ENCODE data around the gene ARPC1B. TPM values are rescaled to one million over a fixed set of nuclear protein-coding genes. Genes with fewer than 3 reads are reported as not detected.

Gene ARPC1B
- total and polyA plus RNA-seq, 8 donors: 14.4 to 70.4 (median 41.2) TPM

DNA sequence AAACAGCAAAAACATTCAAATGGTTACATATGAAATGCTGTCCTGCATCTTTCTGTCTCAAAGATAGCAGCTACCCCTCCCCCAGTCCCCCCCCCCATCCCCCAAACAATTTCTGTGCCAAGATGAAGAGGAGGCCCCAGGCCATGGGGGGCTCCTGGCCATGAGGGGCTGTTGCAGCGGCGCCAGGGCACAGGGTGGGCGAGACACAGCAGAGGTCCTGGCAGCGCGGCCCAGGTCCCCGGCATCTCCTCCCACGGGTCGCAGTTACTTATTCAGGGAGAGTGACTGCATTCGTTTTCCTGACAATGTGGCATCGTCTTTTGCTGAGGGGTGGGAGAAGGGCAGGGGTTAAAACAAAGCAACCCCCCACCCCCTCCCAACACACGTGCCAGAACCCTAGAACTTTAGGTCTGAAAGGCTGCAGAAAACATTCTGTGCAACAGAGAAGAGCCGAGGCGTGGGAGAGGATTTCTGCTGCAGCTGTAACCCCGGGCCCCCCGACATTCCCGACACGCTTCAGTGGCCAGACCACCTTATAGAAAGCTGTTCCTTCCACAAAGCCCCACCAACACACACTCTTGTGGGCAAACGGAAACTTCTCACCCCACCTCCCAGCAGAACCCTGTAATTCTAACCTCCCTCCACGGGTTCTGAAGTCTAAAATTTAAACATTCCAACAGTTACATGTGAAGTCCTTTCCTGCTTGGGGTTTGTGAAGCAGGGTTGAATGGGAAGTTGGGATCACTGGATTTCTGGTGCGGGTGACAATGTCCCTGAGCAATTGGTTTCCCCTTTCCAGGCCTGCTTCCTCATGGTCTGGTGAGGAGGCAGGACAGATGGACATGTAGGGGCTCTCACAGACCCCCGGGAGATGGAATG lies 22.1 kb downstream of the ARPC1B start:
- TF ChIP-seq, protein P1, sequence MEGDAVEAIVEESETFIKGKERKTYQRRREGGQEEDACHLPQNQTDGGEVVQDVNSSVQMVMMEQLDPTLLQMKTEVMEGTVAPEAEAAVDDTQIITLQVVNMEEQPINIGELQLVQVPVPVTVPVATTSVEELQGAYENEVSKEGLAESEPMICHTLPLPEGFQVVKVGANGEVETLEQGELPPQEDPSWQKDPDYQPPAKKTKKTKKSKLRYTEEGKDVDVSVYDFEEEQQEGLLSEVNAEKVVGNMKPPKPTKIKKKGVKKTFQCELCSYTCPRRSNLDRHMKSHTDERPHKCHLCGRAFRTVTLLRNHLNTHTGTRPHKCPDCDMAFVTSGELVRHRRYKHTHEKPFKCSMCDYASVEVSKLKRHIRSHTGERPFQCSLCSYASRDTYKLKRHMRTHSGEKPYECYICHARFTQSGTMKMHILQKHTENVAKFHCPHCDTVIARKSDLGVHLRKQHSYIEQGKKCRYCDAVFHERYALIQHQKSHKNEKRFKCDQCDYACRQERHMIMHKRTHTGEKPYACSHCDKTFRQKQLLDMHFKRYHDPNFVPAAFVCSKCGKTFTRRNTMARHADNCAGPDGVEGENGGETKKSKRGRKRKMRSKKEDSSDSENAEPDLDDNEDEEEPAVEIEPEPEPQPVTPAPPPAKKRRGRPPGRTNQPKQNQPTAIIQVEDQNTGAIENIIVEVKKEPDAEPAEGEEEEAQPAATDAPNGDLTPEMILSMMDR (IDR thresholded peaks at IDR 0.05): no peak
- ATAC-seq: no peak
- H3K27ac ChIP-seq: no peak overlapping the region
- intact Hi-C loops (cut with DNase I): no loop called here
- FAIRE-seq: no peak
- H3K4me3 ChIP-seq: no peak overlapping the region
- no peaks in the 10 kb centered on the region for H3K9me3 ChIP-seq
- peaks cover 0 to 39% (median 0%) of the 10 kb centered on the region in 3 donors for H3K36me3 ChIP-seq
- H3K27me3 ChIP-seq: no peaks in the 10 kb centered on the region
- no peak for DNase-seq
- H3K4me1 ChIP-seq: peaks cover 0 to 6% (median 4%) of the 10 kb centered on the region in 3 donors
- 85 to 88% methylated on average over 21 of the region's 21 CpGs for WGBS, 2 donors

DNA sequence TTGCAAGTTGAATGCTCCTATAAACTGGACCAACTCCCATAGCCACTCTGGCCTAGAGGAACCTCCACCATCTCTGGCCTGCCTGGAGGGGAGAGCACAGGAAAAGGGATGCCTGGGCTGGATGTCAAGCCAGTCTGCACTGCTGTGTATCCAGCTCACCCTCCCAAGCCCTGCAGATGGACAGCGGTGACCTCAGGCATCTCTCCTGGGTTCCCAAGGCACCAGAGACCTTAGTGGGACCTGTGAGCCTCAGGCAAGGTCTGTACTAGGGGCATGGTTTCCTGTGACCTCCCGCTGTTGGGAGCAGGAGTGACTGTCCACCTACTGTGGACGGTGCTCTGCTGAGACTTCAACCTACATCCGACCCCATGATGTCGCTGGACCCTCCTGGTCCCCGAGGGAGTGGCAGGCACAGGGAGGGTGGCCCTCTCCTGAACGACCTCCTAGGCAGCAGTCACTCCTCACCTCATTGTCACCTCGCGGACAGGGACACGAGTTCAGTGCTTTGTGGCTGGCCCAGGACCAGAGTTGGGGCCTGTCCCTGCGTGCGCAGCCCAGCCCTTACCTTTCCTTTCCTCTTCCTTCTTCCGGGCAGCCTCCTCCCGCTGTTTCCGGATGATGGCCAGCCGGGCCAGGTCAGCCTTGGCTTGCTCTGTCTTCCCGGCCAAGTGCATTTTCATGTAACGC lies 22.9 kb downstream of the ARPC1B start:
- DNase-seq (no peak), ATAC-seq (no peak), FAIRE-seq (no peak)
- Histone ChIP-seq H3K27ac (no peak overlapping the region), H3K4me3 (no peak overlapping the region), H3K9me3 (no peaks in the 10 kb centered on the region), H3K4me1 (peaks cover 0 to 4% (median 1%) of the 10 kb centered on the region in 3 donors), H3K36me3 (peaks cover 0 to 43% (median 0%) of the 10 kb centered on the region in 3 donors), H3K27me3 (no peaks in the 10 kb centered on the region)
- intact Hi-C loops (cut with DNase I): no loop called here
- 86 to 87% methylated on average over 15 to 18 of the region's 18 CpGs for WGBS, 2 donors
- TF ChIP-seq, protein P1 (IDR thresholded peaks at IDR 0.05): no peak

DNA sequence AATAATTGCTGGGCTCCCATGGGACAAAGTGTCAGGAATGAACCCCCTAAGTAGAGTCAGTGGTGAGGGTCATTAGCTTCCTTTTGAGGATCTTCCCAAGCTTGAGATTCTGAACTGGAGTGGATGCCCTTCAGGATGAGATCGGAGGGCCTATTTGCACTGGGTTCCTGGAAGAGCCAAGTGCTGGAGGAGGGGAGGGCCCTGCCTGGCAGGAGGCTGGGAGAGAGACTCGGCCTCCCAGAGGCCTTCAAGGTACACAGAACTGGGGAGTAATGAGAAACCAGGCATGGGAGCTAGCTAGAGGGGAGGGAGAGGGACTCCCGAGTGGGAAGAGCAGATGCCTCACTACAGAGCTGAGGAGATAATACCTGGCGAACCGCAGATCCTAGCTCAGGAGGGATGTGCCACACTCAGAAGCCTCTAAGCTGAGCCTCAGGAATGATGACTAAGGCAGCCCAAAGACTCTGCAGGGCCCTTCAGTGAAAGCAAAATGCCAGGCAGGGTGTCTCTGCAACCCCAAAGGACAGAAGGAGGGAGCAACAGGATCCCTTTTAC lies 24.4 kb downstream of the ARPC1B start:
- WGBS, 2 donors: 72 to 79% methylated on average over 5 of the region's 5 CpGs
- FAIRE-seq (no peak), DNase-seq (no peak), ATAC-seq (no peak)
- TF ChIP-seq, protein P1 (IDR thresholded peaks at IDR 0.05): no peak
- Histone ChIP-seq H3K36me3 (peaks cover 0 to 50% (median 0%) of the 10 kb centered on the region in 3 donors), H3K9me3 (no peaks in the 10 kb centered on the region), H3K27me3 (no peaks in the 10 kb centered on the region), H3K4me3 (no peak overlapping the region), H3K4me1 (peaks cover 0 to 1% (median 0%) of the 10 kb centered on the region in 3 donors), H3K27ac (no peak overlapping the region)
- intact Hi-C loops (cut with DNase I): no loop called here

- ATAC-seq (no peak), FAIRE-seq (no peak), DNase-seq (no peak)
- H3K27me3 ChIP-seq: no peaks in the 10 kb centered on the region
- no peaks in the 10 kb centered on the region for H3K4me1 ChIP-seq
- WGBS, 2 donors: 81 to 85% methylated on average over 6 of the region's 6 CpGs
- TF ChIP-seq, protein P1 (IDR thresholded peaks at IDR 0.05): no peak
- H3K27ac ChIP-seq: no peak overlapping the region
- intact Hi-C loops (cut with DNase I): no loop called here
- H3K4me3 ChIP-seq: no peak overlapping the region
- H3K9me3 ChIP-seq: no peaks in the 10 kb centered on the region
- H3K36me3 ChIP-seq: peaks cover 0 to 53% (median 0%) of the 10 kb centered on the region in 3 donors
Measured at GRCh38 chr7:99399597-99399996, 25.1 kb downstream of the ARPC1B start.
